Measurements from ENCODE around the gene EXT2. TPM values are rescaled to one million over a fixed set of nuclear protein-coding genes. Genes with fewer than 3 reads are reported as not detected.

The EXT2 gene
- total RNA-seq, 1 experiment from 2014 or later: 67.3 TPM

DNA sequence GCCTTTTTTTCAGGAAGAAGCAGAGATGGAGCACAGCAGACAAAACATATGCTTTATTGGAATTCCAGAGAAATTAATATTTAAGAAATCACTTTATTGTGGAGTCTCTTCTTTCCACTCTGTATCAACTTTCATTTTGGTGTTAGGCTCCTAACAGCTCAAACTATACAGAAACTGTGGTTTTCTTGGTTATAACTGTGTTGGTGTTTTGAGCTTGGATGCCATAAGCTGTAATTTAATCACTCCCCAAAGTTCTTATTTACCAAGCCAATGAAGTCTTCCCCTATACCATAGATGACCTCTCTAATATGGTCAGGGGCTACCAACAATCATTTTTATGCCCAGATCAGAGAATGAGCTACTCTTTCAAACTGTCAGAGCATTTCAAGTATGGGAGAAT lies 90.0 kb downstream of the EXT2 start:
- peaks cover 7% of the 10 kb centered on the region for H3K4me1 Mint-ChIP-seq (ENCODE audit: low read depth, unreplicated experiment)
- TF ChIP-seq, protein P1, sequence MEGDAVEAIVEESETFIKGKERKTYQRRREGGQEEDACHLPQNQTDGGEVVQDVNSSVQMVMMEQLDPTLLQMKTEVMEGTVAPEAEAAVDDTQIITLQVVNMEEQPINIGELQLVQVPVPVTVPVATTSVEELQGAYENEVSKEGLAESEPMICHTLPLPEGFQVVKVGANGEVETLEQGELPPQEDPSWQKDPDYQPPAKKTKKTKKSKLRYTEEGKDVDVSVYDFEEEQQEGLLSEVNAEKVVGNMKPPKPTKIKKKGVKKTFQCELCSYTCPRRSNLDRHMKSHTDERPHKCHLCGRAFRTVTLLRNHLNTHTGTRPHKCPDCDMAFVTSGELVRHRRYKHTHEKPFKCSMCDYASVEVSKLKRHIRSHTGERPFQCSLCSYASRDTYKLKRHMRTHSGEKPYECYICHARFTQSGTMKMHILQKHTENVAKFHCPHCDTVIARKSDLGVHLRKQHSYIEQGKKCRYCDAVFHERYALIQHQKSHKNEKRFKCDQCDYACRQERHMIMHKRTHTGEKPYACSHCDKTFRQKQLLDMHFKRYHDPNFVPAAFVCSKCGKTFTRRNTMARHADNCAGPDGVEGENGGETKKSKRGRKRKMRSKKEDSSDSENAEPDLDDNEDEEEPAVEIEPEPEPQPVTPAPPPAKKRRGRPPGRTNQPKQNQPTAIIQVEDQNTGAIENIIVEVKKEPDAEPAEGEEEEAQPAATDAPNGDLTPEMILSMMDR (IDR thresholded peaks at IDR 0.05; ENCODE audit: unreplicated experiment): no peak
- intact Hi-C loops (cut with micrococcal nuclease; ENCODE audit: unreplicated experiment): no loop called here
- no TSS peak for BruUV-seq (replicated peaks)
- H3K36me3 Mint-ChIP-seq (ENCODE audit: insufficient read depth, unreplicated experiment): no peaks in the 10 kb centered on the region
- peaks cover 4% of the 10 kb centered on the region for H3K9me3 Mint-ChIP-seq (ENCODE audit: low read depth, unreplicated experiment)
- H3K27ac Mint-ChIP-seq (ENCODE audit: unreplicated experiment): no peak overlapping the region
- H3K27me3 Mint-ChIP-seq (ENCODE audit: unreplicated experiment): no peaks in the 10 kb centered on the region
- H3K4me3 Mint-ChIP-seq (ENCODE audit: low read depth, unreplicated experiment): no peak overlapping the region
- DNase-seq: no peak
- CTCF ChIA-PET: no interaction called here

DNA sequence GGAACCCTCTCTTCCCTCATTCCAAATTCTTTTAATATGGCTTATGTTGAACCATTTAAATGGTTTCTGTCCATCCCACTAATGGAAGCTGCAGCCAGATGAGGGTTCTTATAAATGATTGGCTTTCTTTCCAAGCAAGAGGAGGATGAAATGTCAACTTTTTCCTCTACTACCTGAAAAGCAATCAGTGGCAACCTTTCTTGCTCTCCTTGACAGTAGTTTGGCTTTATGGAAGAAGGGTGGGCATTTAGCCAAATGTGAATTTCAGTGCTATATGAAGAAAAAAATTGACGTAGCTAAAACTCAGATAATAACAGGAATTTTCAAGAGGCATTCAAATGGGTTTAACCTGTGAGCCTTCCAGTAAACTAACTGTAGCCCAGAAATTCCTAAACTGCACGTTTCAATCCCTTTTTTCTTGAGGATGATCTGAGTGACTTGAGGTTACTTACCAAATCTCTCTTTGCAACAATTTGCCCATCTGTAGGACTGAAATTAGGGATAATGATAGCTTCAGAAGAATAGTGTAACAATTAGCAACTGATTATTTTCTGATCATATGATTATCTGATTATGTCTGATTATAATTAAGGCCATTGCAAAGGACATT lies 90.9 kb downstream of the EXT2 start:
- no peak overlapping the region for H3K4me3 Mint-ChIP-seq (ENCODE audit: low read depth, unreplicated experiment)
- H3K27me3 Mint-ChIP-seq (ENCODE audit: unreplicated experiment): no peaks in the 10 kb centered on the region
- H3K36me3 Mint-ChIP-seq (ENCODE audit: insufficient read depth, unreplicated experiment): no peaks in the 10 kb centered on the region
- BruUV-seq (replicated peaks): no TSS peak
- no peak overlapping the region for H3K27ac Mint-ChIP-seq (ENCODE audit: unreplicated experiment)
- intact Hi-C loops (cut with micrococcal nuclease; ENCODE audit: unreplicated experiment): no loop called here
- no peak for DNase-seq
- peaks cover 4% of the 10 kb centered on the region for H3K9me3 Mint-ChIP-seq (ENCODE audit: low read depth, unreplicated experiment)
- CTCF ChIA-PET: interaction anchor here (0.7 kb wide), 1 partner anchor 54 kb away, joined by 3 read pairs; no protein-coding TSS in a partner anchor
- TF ChIP-seq, protein P1 (IDR thresholded peaks at IDR 0.05; ENCODE audit: unreplicated experiment): no peak
- H3K4me1 Mint-ChIP-seq (ENCODE audit: low read depth, unreplicated experiment): peaks cover 16% of the 10 kb centered on the region

DNA sequence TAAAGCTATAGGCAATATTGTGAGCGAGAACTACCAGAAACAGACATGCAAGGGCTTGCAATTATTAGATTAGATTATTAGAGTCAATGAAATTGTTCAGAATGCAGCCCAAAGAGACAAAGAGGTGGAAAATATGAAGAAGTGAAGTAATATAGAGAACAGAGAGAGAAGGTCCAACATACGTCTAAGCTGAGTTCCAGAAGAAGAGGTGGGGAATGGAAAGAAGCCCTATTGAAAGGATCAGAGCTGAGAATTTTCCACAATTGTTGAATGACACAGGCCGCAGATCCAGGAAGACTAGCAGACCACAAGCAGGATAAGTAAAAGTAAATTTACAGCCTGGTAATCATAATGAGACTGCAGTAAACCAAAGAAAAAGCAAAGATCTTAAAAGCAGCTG lies 93.2 kb downstream of the EXT2 start:
- Mint-ChIP-seq H3K4me1 (ENCODE audit: low read depth, unreplicated experiment) (peaks cover 25% of the 10 kb centered on the region), H3K36me3 (ENCODE audit: insufficient read depth, unreplicated experiment) (peaks cover under 1% of the 10 kb centered on the region), H3K27me3 (ENCODE audit: unreplicated experiment) (no peaks in the 10 kb centered on the region), H3K27ac (ENCODE audit: unreplicated experiment) (no peak overlapping the region), H3K4me3 (ENCODE audit: low read depth, unreplicated experiment) (no peak overlapping the region), H3K9me3 (ENCODE audit: low read depth, unreplicated experiment) (peaks cover 4% of the 10 kb centered on the region)
- intact Hi-C loops (cut with micrococcal nuclease; ENCODE audit: unreplicated experiment): no loop called here
- no peak for DNase-seq
- no TSS peak for BruUV-seq (replicated peaks)
- TF ChIP-seq, protein P1 (IDR thresholded peaks at IDR 0.05; ENCODE audit: unreplicated experiment): no peak
- CTCF ChIA-PET: no interaction called here

DNA sequence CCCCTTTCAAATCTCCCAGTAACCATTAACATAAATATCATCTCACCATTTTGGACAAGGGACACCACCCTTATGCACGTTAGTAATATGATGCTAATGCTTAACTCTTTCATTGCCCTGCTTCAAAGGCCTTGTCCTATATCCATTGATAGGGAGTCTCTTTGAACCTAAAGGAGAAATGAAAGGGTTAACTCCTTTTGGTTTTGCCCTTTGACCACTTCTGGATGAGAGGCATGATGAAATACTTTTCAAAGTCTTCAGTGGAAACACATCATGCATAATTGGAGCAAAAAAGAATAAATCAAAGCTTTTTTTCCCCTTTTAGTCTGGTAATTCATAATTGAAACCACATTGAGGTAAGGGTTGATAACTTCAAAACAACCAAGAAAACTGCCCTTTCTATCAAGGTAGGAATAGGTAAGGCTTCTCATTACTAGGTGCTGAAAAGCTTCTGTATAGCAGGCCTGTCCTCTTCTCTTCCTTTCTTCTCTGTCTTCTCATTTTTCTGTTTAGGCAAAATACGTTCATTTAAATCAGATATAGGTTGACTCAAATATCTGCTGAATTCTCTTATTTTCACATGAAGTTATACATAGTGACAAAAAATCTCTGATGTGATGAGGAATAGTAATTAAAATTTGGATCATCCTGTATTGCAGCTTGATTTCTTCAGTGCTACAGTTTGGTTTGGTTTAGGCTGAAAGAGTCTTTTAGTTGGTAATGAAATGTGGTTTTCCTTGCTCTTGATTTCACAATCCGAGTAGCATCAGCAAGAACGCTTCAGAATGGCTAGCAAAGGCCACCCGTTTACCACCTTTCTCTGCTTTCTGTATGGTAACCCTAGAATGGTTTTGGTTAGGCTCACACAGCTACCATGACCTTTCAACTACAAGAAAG lies 94.8 kb downstream of the EXT2 start:
- no peak overlapping the region for H3K27ac Mint-ChIP-seq (ENCODE audit: unreplicated experiment)
- TF ChIP-seq, protein P1 (IDR thresholded peaks at IDR 0.05; ENCODE audit: unreplicated experiment): no peak
- H3K36me3 Mint-ChIP-seq (ENCODE audit: insufficient read depth, unreplicated experiment): peaks cover 4% of the 10 kb centered on the region
- peaks cover 4% of the 10 kb centered on the region for H3K9me3 Mint-ChIP-seq (ENCODE audit: low read depth, unreplicated experiment)
- H3K4me3 Mint-ChIP-seq (ENCODE audit: low read depth, unreplicated experiment): no peak overlapping the region
- no peaks in the 10 kb centered on the region for H3K27me3 Mint-ChIP-seq (ENCODE audit: unreplicated experiment)
- intact Hi-C loops (cut with micrococcal nuclease; ENCODE audit: unreplicated experiment): no loop called here
- H3K4me1 Mint-ChIP-seq (ENCODE audit: low read depth, unreplicated experiment): peaks cover 25% of the 10 kb centered on the region
- DNase-seq: no peak
- CTCF ChIA-PET: no interaction called here
- no TSS peak for BruUV-seq (replicated peaks)
